ENCODE data around the gene LARGE1. TPM values are rescaled to one million over a fixed set of nuclear protein-coding genes. Genes with fewer than 3 reads are reported as not detected.

The LARGE1 gene
- total and polyA plus RNA-seq, 2 of the 4 experiments (the other 2 are of a cell fraction), result 6.2 to 12.4 TPM

- no peak overlapping the region for H3K4ac ChIP-seq (ENCODE audit: low read depth, low read length)
- no peaks in the 10 kb centered on the region for H3K9me1 ChIP-seq (ENCODE audit: insufficient read depth, low read length)
- H3K4me1 ChIP-seq (ENCODE audit: control insufficient read depth, insufficient read depth, low read length), result no peaks in the 10 kb centered on the region
- H3K9me3 ChIP-seq (ENCODE audit: control insufficient read depth, insufficient read depth, low read length), result no peaks in the 10 kb centered on the region
- no peak for DNase-seq
- POLR2A ChIA-PET (ENCODE audit: unreplicated experiment), result no interaction called here
- no peak overlapping the region for H4K91ac ChIP-seq (ENCODE audit: insufficient read depth, low read depth, low read length)
- H3K4me2 ChIP-seq (ENCODE audit: low read depth, low read length), result no peak overlapping the region
- H3K23ac ChIP-seq (ENCODE audit: low read depth, low read length), result no peak overlapping the region
- no peak overlapping the region for H4K8ac ChIP-seq (ENCODE audit: low read depth in 2 of 2, low read length in 2 of 2)
- H2AK5ac ChIP-seq (ENCODE audit: low read depth, low read length), result no peak overlapping the region
- dilution Hi-C loops (cut with HindIII; ENCODE audit: low sequenced_read_pairs, unreplicated experiment) (no loop called here), intact Hi-C loops (cut with micrococcal nuclease) (no loop called here), in situ Hi-C loops (cut with MboI; ENCODE audit: low sequenced_read_pairs) (no loop called here)
- CTCF ChIA-PET, result no interaction called here
- no peak overlapping the region for H3K18ac ChIP-seq (ENCODE audit: low read depth, low read length)
- H2AK9ac ChIP-seq (replicated peaks; ENCODE audit: low read depth, low read length, poor library complexity), result no peak overlapping the region
- no peak overlapping the region for H3K14ac ChIP-seq (replicated peaks; ENCODE audit: low read depth, low read length)
- H3K36me3 ChIP-seq (ENCODE audit: control insufficient read depth, insufficient read depth, low read length), result peaks cover 3% of the 10 kb centered on the region; the same call in 1 of the 2 replicates
- H2BK120ac ChIP-seq (ENCODE audit: low read depth, low read length), result no peak overlapping the region
- H3K27ac ChIP-seq (ENCODE audit: insufficient read depth, low read length), result no peak overlapping the region
- BruUV-seq (replicated peaks), result no TSS peak
- H3K27me3 ChIP-seq (ENCODE audit: control insufficient read depth, insufficient read depth, low read length), result no peaks in the 10 kb centered on the region
- H3K79me1 ChIP-seq (ENCODE audit: low read depth in 1 of 2, low read length in 2 of 2), result no peaks in the 10 kb centered on the region
- TF ChIP-seq SMC3 (IDR thresholded peaks at IDR 0.05; ENCODE audit: low read depth, low read length), result no peak
- no peak for TF ChIP-seq BHLHE40 (IDR thresholded peaks at IDR 0.05; ENCODE audit: low read depth, low read length)
- TF ChIP-seq MAZ (IDR thresholded peaks at IDR 0.05; ENCODE audit: borderline replicate concordance, low read depth, low read length), result no peak
- 0 out of 2 replicates have a peak, but pooled peaks have one; percentile 33 for TF ChIP-seq MAFK (IDR thresholded peaks at IDR 0.05; ENCODE audit: low read depth, low read length)
- no peak for TF ChIP-seq USF2 (IDR thresholded peaks at IDR 0.05; ENCODE audit: low read depth, low read length)
- TF ChIP-seq FOS (IDR thresholded peaks at IDR 0.05; ENCODE audit: low read depth, low read length), result no peak
- H2BK20ac ChIP-seq (ENCODE audit: low read depth, low read length), result no peak overlapping the region
- H2BK15ac ChIP-seq (ENCODE audit: low read depth, low read length), result no peak overlapping the region
- no peak overlapping the region for H2AFZ ChIP-seq (replicated peaks; ENCODE audit: low read length, poor library complexity)
- H4K5ac ChIP-seq (ENCODE audit: low read depth, low read length), result no peak overlapping the region
- H3K9ac ChIP-seq (ENCODE audit: low read depth, low read length), result no peak overlapping the region
- H3K56ac ChIP-seq (ENCODE audit: extremely low read depth, insufficient read depth, low read length), result no peak overlapping the region
- ATAC-seq (ENCODE audit: low read depth), result no peak
- H3K4me3 ChIP-seq (ENCODE audit: insufficient read depth, low read depth, low read length), result no peak overlapping the region
- no peaks in the 10 kb centered on the region for H4K20me1 ChIP-seq (ENCODE audit: insufficient read depth, low read length)
- no peak overlapping the region for H2BK5ac ChIP-seq (ENCODE audit: low read depth, low read length, poor library complexity, severe bottlenecking)
Measured at GRCh38 chr22:33270596-33270995, 649.7 kb downstream of the LARGE1 start.

Measured in IMR-90 (cell line).